Measurements from ENCODE around the gene MAGI2.

Gene MAGI2

DNA sequence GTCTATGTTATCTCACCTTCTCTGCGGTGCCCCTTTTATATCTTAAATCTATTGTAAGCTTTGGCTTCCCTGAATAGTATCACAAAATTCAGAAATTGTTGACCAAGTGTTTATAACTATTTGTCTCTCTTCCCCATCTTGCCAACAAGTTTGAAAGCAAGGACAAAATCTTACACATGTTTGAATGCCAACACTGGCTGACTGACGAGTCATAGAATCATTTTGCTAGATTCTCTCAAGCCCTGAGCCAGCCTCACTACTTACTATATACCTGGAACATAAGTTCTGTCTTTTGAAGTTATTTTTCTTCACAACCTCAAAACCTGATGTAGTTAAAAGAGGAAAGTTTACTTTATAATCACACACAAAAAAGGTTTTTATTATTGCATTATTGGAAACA is 954.2 kb downstream of the MAGI2 start:
- ChIA-PET CTCF (interaction anchor here (0.7 to 1.3 kb wide), 2 partner anchors 11 to 366 kb away, joined by 3 read pairs; no protein-coding TSS in a partner anchor), POLR2A (no interaction called here)
- TF ChIP-seq, protein P1, sequence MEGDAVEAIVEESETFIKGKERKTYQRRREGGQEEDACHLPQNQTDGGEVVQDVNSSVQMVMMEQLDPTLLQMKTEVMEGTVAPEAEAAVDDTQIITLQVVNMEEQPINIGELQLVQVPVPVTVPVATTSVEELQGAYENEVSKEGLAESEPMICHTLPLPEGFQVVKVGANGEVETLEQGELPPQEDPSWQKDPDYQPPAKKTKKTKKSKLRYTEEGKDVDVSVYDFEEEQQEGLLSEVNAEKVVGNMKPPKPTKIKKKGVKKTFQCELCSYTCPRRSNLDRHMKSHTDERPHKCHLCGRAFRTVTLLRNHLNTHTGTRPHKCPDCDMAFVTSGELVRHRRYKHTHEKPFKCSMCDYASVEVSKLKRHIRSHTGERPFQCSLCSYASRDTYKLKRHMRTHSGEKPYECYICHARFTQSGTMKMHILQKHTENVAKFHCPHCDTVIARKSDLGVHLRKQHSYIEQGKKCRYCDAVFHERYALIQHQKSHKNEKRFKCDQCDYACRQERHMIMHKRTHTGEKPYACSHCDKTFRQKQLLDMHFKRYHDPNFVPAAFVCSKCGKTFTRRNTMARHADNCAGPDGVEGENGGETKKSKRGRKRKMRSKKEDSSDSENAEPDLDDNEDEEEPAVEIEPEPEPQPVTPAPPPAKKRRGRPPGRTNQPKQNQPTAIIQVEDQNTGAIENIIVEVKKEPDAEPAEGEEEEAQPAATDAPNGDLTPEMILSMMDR (IDR thresholded peaks at IDR 0.05; ENCODE audit: insufficient read depth, low read length, missing control alignments) = no peak
- no peak for DNase-seq (ENCODE audit: low read depth, low spot score)
- no peak overlapping the region for H3K4me3 ChIP-seq (ENCODE audit: low read depth, low read length)

GRCh38 chr7:78497728-78498427 is 955.6 kb downstream of the MAGI2 start:
- TF ChIP-seq, protein P1 (IDR thresholded peaks at IDR 0.05; ENCODE audit: insufficient read depth, low read length, missing control alignments) = no peak
- H3K4me3 ChIP-seq (ENCODE audit: low read depth, low read length) = no peak overlapping the region
- ChIA-PET CTCF (no interaction called here), POLR2A (no interaction called here)
- DNase-seq (ENCODE audit: low read depth, low spot score) = no peak

- no peak for DNase-seq (ENCODE audit: low read depth, low spot score)
- no peak overlapping the region for H3K4me3 ChIP-seq (ENCODE audit: low read depth, low read length)
- TF ChIP-seq, protein P1 (IDR thresholded peaks at IDR 0.05; ENCODE audit: insufficient read depth, low read length, missing control alignments) = no peak
- ChIA-PET POLR2A (no interaction called here), CTCF (interaction anchor here (0.7 kb wide), 1 partner anchor 14 kb away, joined by 3 read pairs; no protein-coding TSS in a partner anchor)
These were observed 957.3 kb downstream of the MAGI2 start for GRCh38 chr7:78496096-78496630.

GRCh38 chr7:78493401-78493800 is 960.1 kb downstream of the MAGI2 start:
- TF ChIP-seq, protein P1 (IDR thresholded peaks at IDR 0.05; ENCODE audit: insufficient read depth, low read length, missing control alignments) = no peak
- ChIA-PET CTCF (no interaction called here), POLR2A (no interaction called here)
- no peak for DNase-seq (ENCODE audit: low read depth, low spot score)
- no peak overlapping the region for H3K4me3 ChIP-seq (ENCODE audit: low read depth, low read length)

DNA sequence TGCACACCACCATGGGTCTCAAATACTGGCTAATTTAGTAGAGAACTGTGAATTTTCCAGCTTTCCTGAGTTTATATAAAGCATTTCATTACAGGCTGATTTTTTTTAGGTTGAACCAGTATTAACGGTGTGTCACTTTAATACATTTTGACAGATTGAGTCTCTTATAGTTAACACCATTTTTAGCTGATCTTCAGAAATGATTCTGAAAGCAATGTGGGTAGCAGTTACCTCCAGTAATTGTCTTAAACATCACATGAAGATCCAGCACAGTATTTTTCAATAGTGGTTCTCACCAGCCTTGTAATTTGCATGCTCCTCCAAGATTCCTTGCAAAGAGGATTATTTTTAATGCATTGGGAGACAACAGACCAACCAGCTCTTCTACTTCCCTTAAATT is 961.3 kb downstream of the MAGI2 start:
- ChIA-PET CTCF (interaction anchor here (2.6 kb wide), 1 partner anchor 470 kb away, joined by 5 read pairs; no protein-coding TSS in a partner anchor), POLR2A (interaction anchor here (0.6 kb wide), 1 partner anchor 358 kb away, joined by 3 read pairs; no protein-coding TSS in a partner anchor)
- DNase-seq (ENCODE audit: low read depth, low spot score) = no peak
- TF ChIP-seq, protein P1 (IDR thresholded peaks at IDR 0.05; ENCODE audit: insufficient read depth, low read length, missing control alignments) = no peak
- H3K4me3 ChIP-seq (ENCODE audit: low read depth, low read length) = no peak overlapping the region

DNA sequence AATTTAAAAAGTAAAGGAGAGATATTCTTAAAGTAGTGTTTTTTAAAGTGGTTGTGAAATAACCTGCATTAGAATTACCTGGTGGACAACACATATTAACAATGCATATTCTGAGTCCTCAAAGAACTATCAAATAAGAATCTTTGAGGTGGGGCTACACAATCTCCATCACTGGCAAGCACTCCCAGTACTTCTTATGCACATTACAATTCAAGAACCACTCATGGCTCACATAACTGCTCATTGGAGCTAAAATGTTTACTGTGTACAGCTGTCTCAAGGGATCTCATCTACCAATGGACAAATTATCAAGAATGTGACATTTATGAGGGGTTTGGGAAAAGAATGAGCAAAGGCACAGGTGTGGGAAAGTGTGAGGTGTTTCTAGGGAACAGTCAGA is 962.9 kb downstream of the MAGI2 start:
- POLR2A ChIA-PET = no interaction called here
- no peak overlapping the region for H3K4me3 ChIP-seq (ENCODE audit: low read depth, low read length)
- CTCF ChIA-PET = interaction anchor here (1.0 to 2.6 kb wide), 4 partner anchors 19 to 469 kb away, joined by 3 to 5 read pairs (median 4); no protein-coding TSS in a partner anchor
- TF ChIP-seq, protein P1 (IDR thresholded peaks at IDR 0.05; ENCODE audit: insufficient read depth, low read length, missing control alignments) = no peak
- DNase-seq (ENCODE audit: low read depth, low spot score) = no peak
